ENCODE results near the gene KNDC1. TPM values are rescaled to one million over a fixed set of nuclear protein-coding genes. Genes with fewer than 3 reads are reported as not detected.

Gene KNDC1
- total RNA-seq, 5 donors from 2014 or later (not counting 1 experiment from before 2014, with no cell fraction given), result 0.09 to 1.2 (median 0.35) TPM

DNA sequence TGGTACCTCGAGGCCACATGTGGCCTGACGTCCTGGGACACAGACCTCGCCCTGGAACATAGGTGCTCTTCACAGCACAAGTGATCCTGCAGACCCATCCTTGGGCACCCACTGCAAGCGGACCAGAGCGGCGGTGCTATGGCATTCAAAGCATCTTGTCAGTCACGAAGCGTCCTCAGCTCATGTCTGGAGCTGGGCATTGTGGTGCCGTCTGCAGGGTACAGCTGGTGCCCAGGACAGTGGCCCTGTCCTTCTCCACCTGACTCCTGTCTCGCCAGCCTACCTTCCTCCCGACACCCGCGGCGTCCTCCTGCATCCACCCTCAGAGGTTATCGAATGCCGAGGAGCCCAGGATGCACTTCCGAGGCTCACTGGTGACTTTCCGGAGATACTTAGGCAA is 45.8 kb upstream of the KNDC1 start:
- POLR2A ChIA-PET, result no interaction called here
- no peak overlapping the region for H3K27ac ChIP-seq (ENCODE audit: low read length)
- H3K4me1 ChIP-seq (ENCODE audit: control insufficient read depth in 1 of 2, extremely low read depth in 1 of 2, insufficient read depth in 2 of 2, low read length in 2 of 2), result no peaks in the 10 kb centered on the region
- H3K36me3 ChIP-seq (ENCODE audit: control insufficient read depth in 2 of 2, extremely low read depth in 1 of 2, insufficient read depth in 1 of 2, low read length in 1 of 2), result no peaks in the 10 kb centered on the region
- WGBS (ENCODE audit: insufficient coverage), result 87% methylated on average over 17 of the region's 18 CpGs
- no peaks in the 10 kb centered on the region for H3K4me1 Mint-ChIP-seq
- ATAC-seq (replicated peaks in 1 of 4), result no peak
- no peak for DNase-seq
- H3K4me3 ChIP-seq (ENCODE audit: control insufficient read depth in 1 of 2, extremely low read depth in 1 of 2, low read length in 1 of 2), result no peak overlapping the region
- no peaks in the 10 kb centered on the region for H3K9me3 ChIP-seq
- CTCF ChIA-PET, result no interaction called here
- no peaks in the 10 kb centered on the region for H3K36me3 Mint-ChIP-seq
- H3K27ac Mint-ChIP-seq, result no peak overlapping the region
- H3K27me3 ChIP-seq (replicated peaks in 1 of 2; ENCODE audit: control insufficient read depth in 2 of 2, extremely low read depth in 1 of 2, insufficient read depth in 2 of 2, low read length in 1 of 2), result peaks cover 0 to 46% of the 10 kb centered on the region in 2 experiments
- H3K9me3 Mint-ChIP-seq, result peaks cover 3 to 5% (median 3%) of the 10 kb centered on the region in 3 donors
- H3K27me3 Mint-ChIP-seq, result peaks cover 0 to 15% of the 10 kb centered on the region in 2 donors
- H3K4me3 Mint-ChIP-seq, result no peak overlapping the region

DNA sequence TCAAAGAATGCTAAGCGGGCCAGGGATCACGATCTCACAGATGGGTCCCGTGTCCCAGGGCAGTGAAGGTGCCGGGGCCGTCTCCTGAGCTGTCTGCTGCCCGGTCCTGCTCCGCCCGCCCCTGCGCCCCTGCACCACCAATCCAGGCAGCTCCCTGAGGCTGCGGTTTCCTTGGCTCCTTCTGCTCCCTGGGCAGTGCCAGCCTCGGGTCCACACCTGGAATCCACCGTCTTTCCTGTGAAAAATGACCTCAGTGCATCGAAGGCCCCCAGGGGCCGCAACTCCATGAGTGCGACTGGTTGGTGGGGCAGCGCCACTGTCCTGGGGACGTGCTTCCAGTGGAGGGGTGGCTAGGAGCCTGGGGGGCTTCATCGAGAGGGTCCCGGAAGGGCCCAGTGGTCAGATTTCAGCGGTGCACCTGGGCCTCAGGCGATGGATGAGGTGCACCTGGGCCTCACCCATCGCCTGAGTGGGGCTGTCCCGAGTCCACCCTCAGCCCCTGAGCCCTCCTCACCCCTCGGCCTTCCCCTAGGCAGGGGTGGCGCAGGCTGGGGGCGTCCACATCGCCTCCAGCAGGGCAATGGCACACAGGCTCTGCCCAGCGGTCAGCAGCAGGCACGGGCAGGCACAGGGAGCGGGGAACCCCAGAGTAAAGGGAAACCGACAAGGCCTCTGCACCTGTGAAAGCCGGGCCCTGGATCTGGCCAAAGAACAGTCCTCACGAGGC is 45.1 kb upstream of the KNDC1 start:
- no peak for DNase-seq
- WGBS (ENCODE audit: insufficient coverage), result 79% methylated on average over 33 of the region's 33 CpGs
- Mint-ChIP-seq H3K4me1 (no peaks in the 10 kb centered on the region), H3K4me3 (no peak overlapping the region), H3K36me3 (no peaks in the 10 kb centered on the region), H3K9me3 (peaks cover 0 to 8% (median 3%) of the 10 kb centered on the region in 3 donors), H3K27me3 (peaks cover 0 to 15% of the 10 kb centered on the region in 2 donors), H3K27ac (no peak overlapping the region)
- no peak overlapping the region for H3K4me3 ChIP-seq (ENCODE audit: control insufficient read depth in 1 of 2, extremely low read depth in 1 of 2, low read length in 1 of 2)
- peaks cover 0 to 40% of the 10 kb centered on the region in 2 experiments for H3K27me3 ChIP-seq (replicated peaks in 1 of 2; ENCODE audit: control insufficient read depth in 2 of 2, extremely low read depth in 1 of 2, insufficient read depth in 2 of 2, low read length in 1 of 2)
- CTCF ChIA-PET, result no interaction called here
- no peak overlapping the region for H3K27ac ChIP-seq (ENCODE audit: low read length)
- no peak for ATAC-seq (replicated peaks in 1 of 4)
- no peaks in the 10 kb centered on the region for H3K9me3 ChIP-seq
- no peaks in the 10 kb centered on the region for H3K36me3 ChIP-seq (ENCODE audit: control insufficient read depth in 2 of 2, extremely low read depth in 1 of 2, insufficient read depth in 1 of 2, low read length in 1 of 2)
- no peaks in the 10 kb centered on the region for H3K4me1 ChIP-seq (ENCODE audit: control insufficient read depth in 1 of 2, extremely low read depth in 1 of 2, insufficient read depth in 2 of 2, low read length in 2 of 2)
- POLR2A ChIA-PET, result no interaction called here

GRCh38 chr10:133115453-133115842 is 44.6 kb upstream of the KNDC1 start:
- Mint-ChIP-seq H3K4me3 (no peak overlapping the region), H3K27ac (no peak overlapping the region), H3K36me3 (no peaks in the 10 kb centered on the region), H3K27me3 (peaks cover 0 to 11% of the 10 kb centered on the region in 2 donors), H3K9me3 (peaks cover 0 to 8% (median 3%) of the 10 kb centered on the region in 3 donors), H3K4me1 (no peaks in the 10 kb centered on the region)
- no peak overlapping the region for H3K27ac ChIP-seq (ENCODE audit: low read length)
- 85% methylated on average over 13 of the region's 13 CpGs for WGBS (ENCODE audit: insufficient coverage)
- no peak overlapping the region for H3K4me3 ChIP-seq (ENCODE audit: control insufficient read depth in 1 of 2, extremely low read depth in 1 of 2, low read length in 1 of 2)
- CTCF ChIA-PET, result no interaction called here
- ATAC-seq (replicated peaks in 1 of 4) (no peak), DNase-seq (no peak)
- H3K27me3 ChIP-seq (replicated peaks in 1 of 2; ENCODE audit: control insufficient read depth in 2 of 2, extremely low read depth in 1 of 2, insufficient read depth in 2 of 2, low read length in 1 of 2), result peaks cover 0 to 34% of the 10 kb centered on the region in 2 experiments
- H3K9me3 ChIP-seq, result no peaks in the 10 kb centered on the region
- no peaks in the 10 kb centered on the region for H3K36me3 ChIP-seq (ENCODE audit: control insufficient read depth in 2 of 2, extremely low read depth in 1 of 2, insufficient read depth in 1 of 2, low read length in 1 of 2)
- POLR2A ChIA-PET, result no interaction called here
- H3K4me1 ChIP-seq (ENCODE audit: control insufficient read depth in 1 of 2, extremely low read depth in 1 of 2, insufficient read depth in 2 of 2, low read length in 2 of 2), result no peaks in the 10 kb centered on the region

DNA sequence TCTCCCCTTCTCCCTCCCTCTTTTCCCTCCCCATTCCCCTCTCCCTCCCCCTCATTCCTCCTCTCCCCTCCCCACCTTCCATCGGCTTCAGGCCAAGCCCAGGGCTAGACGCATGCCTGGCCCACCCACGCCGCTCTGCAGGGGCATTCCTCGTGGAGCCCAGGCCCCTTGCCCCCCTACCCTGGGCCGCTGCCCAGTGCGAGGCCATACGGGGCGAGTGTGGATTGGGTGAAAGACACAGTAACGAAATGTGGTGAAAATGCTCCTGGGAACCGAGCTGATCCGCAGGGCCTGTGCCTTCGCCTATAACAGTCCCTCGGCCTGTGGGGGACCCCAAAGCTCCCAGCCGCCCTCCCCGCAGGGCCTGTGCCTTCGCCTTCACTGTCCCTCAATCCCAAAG is 44.0 kb upstream of the KNDC1 start:
- H3K36me3 Mint-ChIP-seq, result no peaks in the 10 kb centered on the region
- 85% methylated on average over 13 of the region's 17 CpGs for WGBS (ENCODE audit: insufficient coverage)
- POLR2A ChIA-PET, result no interaction called here

DNA sequence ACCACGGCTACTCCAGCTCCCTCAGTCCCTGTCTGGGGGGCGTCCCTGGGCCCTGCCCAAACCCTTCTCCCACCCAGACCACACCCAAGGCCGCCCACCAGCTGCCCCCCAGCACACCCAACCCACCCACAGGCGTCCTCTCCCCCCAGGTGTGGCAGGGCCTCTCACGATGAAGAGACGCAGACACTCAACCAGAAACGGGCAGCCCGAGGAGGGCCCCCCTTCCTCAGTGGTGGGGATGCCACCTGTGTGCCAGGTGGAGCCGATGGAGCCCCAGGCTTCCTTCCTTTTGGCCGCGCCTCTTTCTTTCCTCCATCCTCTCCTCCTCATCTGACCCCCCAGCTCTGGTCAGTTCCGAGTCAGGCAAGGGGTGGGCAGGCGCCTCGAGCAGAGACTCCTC is 43.6 kb upstream of the KNDC1 start:
- H3K9me3 Mint-ChIP-seq, result peaks cover 0 to 8% (median 3%) of the 10 kb centered on the region in 3 donors
- no peak overlapping the region for H3K27ac ChIP-seq (ENCODE audit: low read length)
- no peaks in the 10 kb centered on the region for H3K9me3 ChIP-seq
- peaks cover 0 to 32% of the 10 kb centered on the region in 2 experiments for H3K27me3 ChIP-seq (replicated peaks in 1 of 2; ENCODE audit: control insufficient read depth in 2 of 2, extremely low read depth in 1 of 2, insufficient read depth in 2 of 2, low read length in 1 of 2)
- no peak overlapping the region for H3K27ac Mint-ChIP-seq
- no peak for DNase-seq
- no peak overlapping the region for H3K4me3 Mint-ChIP-seq
- ChIA-PET CTCF (no interaction called here), POLR2A (no interaction called here)
- H3K36me3 ChIP-seq (ENCODE audit: control insufficient read depth in 2 of 2, extremely low read depth in 1 of 2, insufficient read depth in 1 of 2, low read length in 1 of 2), result no peaks in the 10 kb centered on the region
- 77% methylated on average over 11 of the region's 14 CpGs for WGBS (ENCODE audit: insufficient coverage)
- H3K27me3 Mint-ChIP-seq, result peaks cover 0 to 5% of the 10 kb centered on the region in 2 donors
- H3K4me1 Mint-ChIP-seq, result no peaks in the 10 kb centered on the region
- H3K4me3 ChIP-seq (ENCODE audit: control insufficient read depth in 1 of 2, extremely low read depth in 1 of 2, low read length in 1 of 2), result no peak overlapping the region
- H3K36me3 Mint-ChIP-seq, result no peaks in the 10 kb centered on the region
- no peaks in the 10 kb centered on the region for H3K4me1 ChIP-seq (ENCODE audit: control insufficient read depth in 1 of 2, extremely low read depth in 1 of 2, insufficient read depth in 2 of 2, low read length in 2 of 2)
- ATAC-seq (replicated peaks in 1 of 4), result no peak

More for the DNA sequence above, 44.0 kb upstream of the KNDC1 start:
- H3K4me3 ChIP-seq (ENCODE audit: control insufficient read depth in 1 of 2, extremely low read depth in 1 of 2, low read length in 1 of 2), result no peak overlapping the region
- ATAC-seq (replicated peaks in 1 of 4), result no peak
- no peak overlapping the region for H3K4me3 Mint-ChIP-seq
- H3K4me1 ChIP-seq (ENCODE audit: control insufficient read depth in 1 of 2, extremely low read depth in 1 of 2, insufficient read depth in 2 of 2, low read length in 2 of 2), result no peaks in the 10 kb centered on the region
- DNase-seq, result no peak
- no peak overlapping the region for H3K27ac Mint-ChIP-seq
- H3K4me1 Mint-ChIP-seq, result no peaks in the 10 kb centered on the region
- H3K27ac ChIP-seq (ENCODE audit: low read length), result no peak overlapping the region
- peaks cover 0 to 30% of the 10 kb centered on the region in 2 experiments for H3K27me3 ChIP-seq (replicated peaks in 1 of 2; ENCODE audit: control insufficient read depth in 2 of 2, extremely low read depth in 1 of 2, insufficient read depth in 2 of 2, low read length in 1 of 2)
- peaks cover 0 to 6% of the 10 kb centered on the region in 2 donors for H3K27me3 Mint-ChIP-seq
- H3K36me3 ChIP-seq (ENCODE audit: control insufficient read depth in 2 of 2, extremely low read depth in 1 of 2, insufficient read depth in 1 of 2, low read length in 1 of 2), result no peaks in the 10 kb centered on the region
- H3K9me3 Mint-ChIP-seq, result peaks cover 0 to 8% (median 3%) of the 10 kb centered on the region in 3 donors
- CTCF ChIA-PET, result no interaction called here
- H3K9me3 ChIP-seq, result no peaks in the 10 kb centered on the region

- no peaks in the 10 kb centered on the region for H3K9me3 ChIP-seq
- H3K4me3 ChIP-seq (ENCODE audit: control insufficient read depth in 1 of 2, extremely low read depth in 1 of 2, low read length in 1 of 2), result no peak overlapping the region
- H3K36me3 ChIP-seq (ENCODE audit: control insufficient read depth in 2 of 2, extremely low read depth in 1 of 2, insufficient read depth in 1 of 2, low read length in 1 of 2), result no peaks in the 10 kb centered on the region
- Mint-ChIP-seq H3K27ac (no peak overlapping the region), H3K27me3 (peaks cover 0 to 3% of the 10 kb centered on the region in 2 donors), H3K4me3 (no peak overlapping the region), H3K9me3 (peaks cover 0 to 8% (median 3%) of the 10 kb centered on the region in 3 donors), H3K36me3 (no peaks in the 10 kb centered on the region), H3K4me1 (no peaks in the 10 kb centered on the region)
- ATAC-seq (replicated peaks in 1 of 4) (no peak), DNase-seq (no peak)
- WGBS (ENCODE audit: insufficient coverage), result 88% methylated on average over 21 of the region's 21 CpGs
- H3K27me3 ChIP-seq (replicated peaks in 1 of 2; ENCODE audit: control insufficient read depth in 2 of 2, extremely low read depth in 1 of 2, insufficient read depth in 2 of 2, low read length in 1 of 2), result peaks cover 0 to 34% of the 10 kb centered on the region in 2 experiments
- no peak overlapping the region for H3K27ac ChIP-seq (ENCODE audit: low read length)
- POLR2A ChIA-PET, result no interaction called here
- no peaks in the 10 kb centered on the region for H3K4me1 ChIP-seq (ENCODE audit: control insufficient read depth in 1 of 2, extremely low read depth in 1 of 2, insufficient read depth in 2 of 2, low read length in 2 of 2)
- CTCF ChIA-PET, result no interaction called here
These were observed 42.9 kb upstream of the KNDC1 start for GRCh38 chr10:133117036-133117687.
